ENCODE data around the gene CEP104. TPM values are rescaled to one million over a fixed set of nuclear protein-coding genes. Genes with fewer than 3 reads are reported as not detected.

Gene CEP104
- total and polyA plus RNA-seq, 9 of the 15 experiments (the other 6 are each of a cell fraction or from before 2014, with no cell fraction given) = 11.2 to 63.4 (median 42.6) TPM

DNA sequence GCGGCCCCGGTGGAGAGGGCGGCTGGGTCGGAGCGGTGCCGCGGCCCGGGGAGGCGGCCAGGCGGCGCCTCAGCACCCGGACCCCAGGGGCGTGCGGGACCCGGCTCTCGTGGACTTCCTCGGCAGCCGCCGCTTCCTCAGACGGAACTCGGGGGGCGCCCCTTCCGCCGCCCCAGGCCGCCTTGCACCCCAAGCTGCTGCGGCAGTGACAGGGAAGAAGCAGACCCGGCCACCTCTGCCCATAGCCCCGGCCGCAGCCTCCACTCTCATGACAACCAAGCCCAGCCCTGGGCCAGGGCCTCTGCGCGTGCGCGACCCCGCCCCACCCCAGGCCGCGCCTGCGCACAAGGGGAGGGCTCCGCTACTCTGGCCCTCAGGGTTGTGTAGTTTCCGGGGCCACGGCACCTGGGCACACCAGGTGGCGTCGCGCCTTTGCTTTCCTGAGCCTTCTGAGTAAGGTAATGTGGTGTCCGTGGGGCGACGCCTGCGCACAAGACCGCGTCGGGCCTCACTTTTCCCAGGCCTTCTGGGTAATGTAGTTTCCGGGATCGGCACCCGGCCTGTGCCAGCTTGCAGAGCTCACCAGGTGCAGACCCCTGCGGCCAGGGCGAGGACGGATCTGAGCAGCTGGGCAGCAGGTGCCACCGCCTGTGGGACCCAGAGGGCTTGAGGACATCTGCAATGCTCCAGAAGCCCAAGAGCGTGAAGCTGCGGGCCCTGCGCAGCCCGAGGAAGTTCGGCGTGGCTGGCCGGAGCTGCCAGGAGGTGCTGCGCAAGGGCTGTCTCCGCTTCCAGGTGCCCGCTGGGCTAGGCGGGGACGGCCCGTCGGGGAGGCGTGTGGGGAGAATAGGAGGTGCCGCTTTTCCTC is at the start of gene CEP104, which contains the start of gene DFFB (continued):
- TF ChIP-seq, protein P1, sequence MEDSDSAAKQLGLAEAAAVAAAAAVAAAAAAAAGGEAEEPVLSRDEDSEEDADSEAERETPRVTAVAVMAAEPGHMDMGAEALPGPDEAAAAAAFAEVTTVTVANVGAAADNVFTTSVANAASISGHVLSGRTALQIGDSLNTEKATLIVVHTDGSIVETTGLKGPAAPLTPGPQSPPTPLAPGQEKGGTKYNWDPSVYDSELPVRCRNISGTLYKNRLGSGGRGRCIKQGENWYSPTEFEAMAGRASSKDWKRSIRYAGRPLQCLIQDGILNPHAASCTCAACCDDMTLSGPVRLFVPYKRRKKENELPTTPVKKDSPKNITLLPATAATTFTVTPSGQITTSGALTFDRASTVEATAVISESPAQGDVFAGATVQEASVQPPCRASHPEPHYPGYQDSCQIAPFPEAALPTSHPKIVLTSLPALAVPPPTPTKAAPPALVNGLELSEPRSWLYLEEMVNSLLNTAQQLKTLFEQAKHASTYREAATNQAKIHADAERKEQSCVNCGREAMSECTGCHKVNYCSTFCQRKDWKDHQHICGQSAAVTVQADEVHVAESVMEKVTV (CRISPR knock-in tag; IDR thresholded peaks at IDR 0.05) = peak; percentile 38; the same call in 1 of the 2 replicates
- TF ChIP-seq MAZ (CRISPR knock-in tag; conservative IDR thresholded peaks at IDR 0.05 in 1 of 2, IDR thresholded peaks at IDR 0.05 in 1 of 2) = peak; percentile 62 to 82; a peak in 3 of 4 replicates
- peak; percentile 78 to 87; a peak in 3 of 4 replicates for TF ChIP-seq SIX5 (IDR thresholded peaks at IDR 0.05; ENCODE audit: borderline replicate concordance in 1 of 2, insufficient read depth in 1 of 2, low read depth in 1 of 2, low read length in 2 of 2)
- no peak for TF ChIP-seq NELFE (IDR thresholded peaks at IDR 0.05; ENCODE audit: insufficient read depth, insufficient read length)
- no peak for TF ChIP-seq TRIM28 (IDR thresholded peaks at IDR 0.05)
- no peak for TF ChIP-seq CCAR2 (IDR thresholded peaks at IDR 0.05; ENCODE audit: low read depth, low read length)
- TF ChIP-seq, protein P2, sequence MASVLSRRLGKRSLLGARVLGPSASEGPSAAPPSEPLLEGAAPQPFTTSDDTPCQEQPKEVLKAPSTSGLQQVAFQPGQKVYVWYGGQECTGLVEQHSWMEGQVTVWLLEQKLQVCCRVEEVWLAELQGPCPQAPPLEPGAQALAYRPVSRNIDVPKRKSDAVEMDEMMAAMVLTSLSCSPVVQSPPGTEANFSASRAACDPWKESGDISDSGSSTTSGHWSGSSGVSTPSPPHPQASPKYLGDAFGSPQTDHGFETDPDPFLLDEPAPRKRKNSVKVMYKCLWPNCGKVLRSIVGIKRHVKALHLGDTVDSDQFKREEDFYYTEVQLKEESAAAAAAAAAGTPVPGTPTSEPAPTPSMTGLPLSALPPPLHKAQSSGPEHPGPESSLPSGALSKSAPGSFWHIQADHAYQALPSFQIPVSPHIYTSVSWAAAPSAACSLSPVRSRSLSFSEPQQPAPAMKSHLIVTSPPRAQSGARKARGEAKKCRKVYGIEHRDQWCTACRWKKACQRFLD (CRISPR knock-in tag; IDR thresholded peaks at IDR 0.05) = 0 out of 2 replicates have a peak, but pooled peaks have one; percentile 51
- peak; percentile 90 for TF ChIP-seq MTA1 (IDR thresholded peaks at IDR 0.05; ENCODE audit: borderline replicate concordance)
- no peak for TF ChIP-seq COPS2 (conservative IDR thresholded peaks at IDR 0.05)
- TF ChIP-seq, protein P3, sequence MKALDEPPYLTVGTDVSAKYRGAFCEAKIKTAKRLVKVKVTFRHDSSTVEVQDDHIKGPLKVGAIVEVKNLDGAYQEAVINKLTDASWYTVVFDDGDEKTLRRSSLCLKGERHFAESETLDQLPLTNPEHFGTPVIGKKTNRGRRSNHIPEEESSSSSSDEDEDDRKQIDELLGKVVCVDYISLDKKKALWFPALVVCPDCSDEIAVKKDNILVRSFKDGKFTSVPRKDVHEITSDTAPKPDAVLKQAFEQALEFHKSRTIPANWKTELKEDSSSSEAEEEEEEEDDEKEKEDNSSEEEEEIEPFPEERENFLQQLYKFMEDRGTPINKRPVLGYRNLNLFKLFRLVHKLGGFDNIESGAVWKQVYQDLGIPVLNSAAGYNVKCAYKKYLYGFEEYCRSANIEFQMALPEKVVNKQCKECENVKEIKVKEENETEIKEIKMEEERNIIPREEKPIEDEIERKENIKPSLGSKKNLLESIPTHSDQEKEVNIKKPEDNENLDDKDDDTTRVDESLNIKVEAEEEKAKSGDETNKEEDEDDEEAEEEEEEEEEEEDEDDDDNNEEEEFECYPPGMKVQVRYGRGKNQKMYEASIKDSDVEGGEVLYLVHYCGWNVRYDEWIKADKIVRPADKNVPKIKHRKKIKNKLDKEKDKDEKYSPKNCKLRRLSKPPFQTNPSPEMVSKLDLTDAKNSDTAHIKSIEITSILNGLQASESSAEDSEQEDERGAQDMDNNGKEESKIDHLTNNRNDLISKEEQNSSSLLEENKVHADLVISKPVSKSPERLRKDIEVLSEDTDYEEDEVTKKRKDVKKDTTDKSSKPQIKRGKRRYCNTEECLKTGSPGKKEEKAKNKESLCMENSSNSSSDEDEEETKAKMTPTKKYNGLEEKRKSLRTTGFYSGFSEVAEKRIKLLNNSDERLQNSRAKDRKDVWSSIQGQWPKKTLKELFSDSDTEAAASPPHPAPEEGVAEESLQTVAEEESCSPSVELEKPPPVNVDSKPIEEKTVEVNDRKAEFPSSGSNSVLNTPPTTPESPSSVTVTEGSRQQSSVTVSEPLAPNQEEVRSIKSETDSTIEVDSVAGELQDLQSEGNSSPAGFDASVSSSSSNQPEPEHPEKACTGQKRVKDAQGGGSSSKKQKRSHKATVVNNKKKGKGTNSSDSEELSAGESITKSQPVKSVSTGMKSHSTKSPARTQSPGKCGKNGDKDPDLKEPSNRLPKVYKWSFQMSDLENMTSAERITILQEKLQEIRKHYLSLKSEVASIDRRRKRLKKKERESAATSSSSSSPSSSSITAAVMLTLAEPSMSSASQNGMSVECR (CRISPR knock-in tag; IDR thresholded peaks at IDR 0.05) = peak; percentile 93
- no peak for TF ChIP-seq POLR2H (tag; IDR thresholded peaks at IDR 0.05; ENCODE audit: low read depth)
- TF ChIP-seq, protein P4, sequence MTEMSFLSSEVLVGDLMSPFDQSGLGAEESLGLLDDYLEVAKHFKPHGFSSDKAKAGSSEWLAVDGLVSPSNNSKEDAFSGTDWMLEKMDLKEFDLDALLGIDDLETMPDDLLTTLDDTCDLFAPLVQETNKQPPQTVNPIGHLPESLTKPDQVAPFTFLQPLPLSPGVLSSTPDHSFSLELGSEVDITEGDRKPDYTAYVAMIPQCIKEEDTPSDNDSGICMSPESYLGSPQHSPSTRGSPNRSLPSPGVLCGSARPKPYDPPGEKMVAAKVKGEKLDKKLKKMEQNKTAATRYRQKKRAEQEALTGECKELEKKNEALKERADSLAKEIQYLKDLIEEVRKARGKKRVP (CRISPR knock-in tag; IDR thresholded peaks at IDR 0.05) = no peak
- TF ChIP-seq, protein P5, sequence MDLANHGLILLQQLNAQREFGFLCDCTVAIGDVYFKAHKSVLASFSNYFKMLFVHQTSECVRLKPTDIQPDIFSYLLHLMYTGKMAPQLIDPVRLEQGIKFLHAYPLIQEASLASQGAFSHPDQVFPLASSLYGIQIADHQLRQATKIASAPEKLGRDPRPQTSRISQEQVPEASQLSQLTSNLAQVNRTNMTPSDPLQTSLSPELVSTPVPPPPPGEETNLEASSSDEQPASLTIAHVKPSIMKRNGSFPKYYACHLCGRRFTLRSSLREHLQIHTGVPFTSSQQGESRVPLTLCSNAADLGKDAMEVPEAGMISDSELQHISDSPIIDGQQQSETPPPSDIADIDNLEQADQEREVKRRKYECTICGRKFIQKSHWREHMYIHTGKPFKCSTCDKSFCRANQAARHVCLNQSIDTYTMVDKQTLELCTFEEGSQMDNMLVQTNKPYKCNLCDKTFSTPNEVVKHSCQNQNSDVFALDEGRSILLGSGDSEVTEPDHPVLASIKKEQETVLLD (IDR thresholded peaks at IDR 0.05) = peak; percentile 99
- TF ChIP-seq STAG1 (CRISPR knock-in tag; IDR thresholded peaks at IDR 0.05; ENCODE audit: borderline replicate concordance) = 0 out of 2 replicates have a peak, but pooled peaks have one; percentile 40
- TF ChIP-seq HIVEP1 (CRISPR knock-in tag; IDR thresholded peaks at IDR 0.05) = no peak
- TF ChIP-seq KHSRP (IDR thresholded peaks at IDR 0.05) = no peak
- no peak for TF ChIP-seq RFX7 (CRISPR knock-in tag; IDR thresholded peaks at IDR 0.05)
